ENCODE data around the gene SHROOM4. TPM values are rescaled to one million over a fixed set of nuclear protein-coding genes. Genes with fewer than 3 reads are reported as not detected.

SHROOM4 gene
- total RNA-seq, 3 donors from 2014 or later = 6.9 to 13.8 (median 12.5) TPM

DNA sequence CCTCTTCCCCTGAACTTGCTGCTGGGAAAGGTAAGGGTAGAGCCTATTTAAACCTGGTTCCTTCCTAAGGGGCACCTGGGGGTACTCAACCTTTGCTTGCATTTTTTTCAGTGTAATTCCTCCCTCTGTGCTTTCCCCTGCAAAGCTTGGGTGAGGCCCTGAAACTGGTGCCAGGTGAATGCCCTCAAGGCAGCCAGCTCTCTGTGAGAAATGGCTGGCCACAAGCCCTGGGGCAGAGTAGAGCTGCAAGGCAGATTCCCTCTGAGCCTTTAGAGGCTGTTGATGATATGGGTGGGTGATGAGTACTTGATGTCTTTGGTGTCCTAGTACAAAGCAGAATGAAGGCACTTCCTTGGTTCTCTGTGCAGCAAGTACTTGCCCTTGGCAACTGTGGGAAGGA lies 217.9 kb downstream of the SHROOM4 start:
- intact Hi-C loops (cut with DNase I; ENCODE audit: low total_unique reads) = no loop called here
- no peak for DNase-seq (ENCODE audit: low spot score in 2 of 2)
- Histone ChIP-seq H3K9me3 (no peaks in the 10 kb centered on the region), H3K4me3 (no peak overlapping the region), H3K36me3 (no peaks in the 10 kb centered on the region), H3K27ac (no peak overlapping the region), H3K4me1 (no peaks in the 10 kb centered on the region), H3K27me3 (peaks cover 0 to 21% of the 10 kb centered on the region in 2 donors)
- TF ChIP-seq POLR2AphosphoS5 (IDR thresholded peaks at IDR 0.05) = no peak
- no peak for TF ChIP-seq POLR2A (IDR thresholded peaks at IDR 0.05)
- TF ChIP-seq, protein P1, sequence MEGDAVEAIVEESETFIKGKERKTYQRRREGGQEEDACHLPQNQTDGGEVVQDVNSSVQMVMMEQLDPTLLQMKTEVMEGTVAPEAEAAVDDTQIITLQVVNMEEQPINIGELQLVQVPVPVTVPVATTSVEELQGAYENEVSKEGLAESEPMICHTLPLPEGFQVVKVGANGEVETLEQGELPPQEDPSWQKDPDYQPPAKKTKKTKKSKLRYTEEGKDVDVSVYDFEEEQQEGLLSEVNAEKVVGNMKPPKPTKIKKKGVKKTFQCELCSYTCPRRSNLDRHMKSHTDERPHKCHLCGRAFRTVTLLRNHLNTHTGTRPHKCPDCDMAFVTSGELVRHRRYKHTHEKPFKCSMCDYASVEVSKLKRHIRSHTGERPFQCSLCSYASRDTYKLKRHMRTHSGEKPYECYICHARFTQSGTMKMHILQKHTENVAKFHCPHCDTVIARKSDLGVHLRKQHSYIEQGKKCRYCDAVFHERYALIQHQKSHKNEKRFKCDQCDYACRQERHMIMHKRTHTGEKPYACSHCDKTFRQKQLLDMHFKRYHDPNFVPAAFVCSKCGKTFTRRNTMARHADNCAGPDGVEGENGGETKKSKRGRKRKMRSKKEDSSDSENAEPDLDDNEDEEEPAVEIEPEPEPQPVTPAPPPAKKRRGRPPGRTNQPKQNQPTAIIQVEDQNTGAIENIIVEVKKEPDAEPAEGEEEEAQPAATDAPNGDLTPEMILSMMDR (IDR thresholded peaks at IDR 0.05) = no peak

DNA sequence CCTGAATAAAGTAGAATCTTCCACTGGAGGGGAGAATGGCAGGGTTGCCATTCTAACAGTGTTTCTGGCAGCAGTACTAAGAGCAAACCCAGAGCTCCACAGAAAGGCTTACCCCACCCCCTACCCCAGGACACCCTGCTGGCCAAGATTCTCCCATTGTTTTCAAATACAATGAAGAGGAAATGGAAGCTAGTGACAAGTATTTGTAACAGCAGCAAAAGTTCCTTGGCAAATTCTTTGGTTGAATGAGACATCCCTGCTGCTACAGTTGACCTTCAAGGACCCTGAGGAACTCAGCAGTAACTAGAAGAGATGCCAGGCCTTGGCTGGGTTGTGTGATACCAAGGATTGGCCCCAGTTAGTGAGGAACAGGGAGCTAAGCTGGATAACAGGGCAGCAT lies 219.2 kb downstream of the SHROOM4 start:
- Histone ChIP-seq H3K36me3 (no peaks in the 10 kb centered on the region), H3K4me1 (no peaks in the 10 kb centered on the region), H3K4me3 (no peak overlapping the region), H3K27ac (peak overlapping the region in 1 of 2 donors; percentile 14), H3K27me3 (peaks cover 0 to 18% of the 10 kb centered on the region in 2 donors), H3K9me3 (no peaks in the 10 kb centered on the region)
- TF ChIP-seq POLR2A (IDR thresholded peaks at IDR 0.05) (no peak), POLR2AphosphoS5 (IDR thresholded peaks at IDR 0.05) (no peak)
- TF ChIP-seq, protein P1 (IDR thresholded peaks at IDR 0.05) = no peak
- intact Hi-C loops (cut with DNase I; ENCODE audit: low total_unique reads) = no loop called here
- DNase-seq (ENCODE audit: low spot score in 2 of 2) = no peak

DNA sequence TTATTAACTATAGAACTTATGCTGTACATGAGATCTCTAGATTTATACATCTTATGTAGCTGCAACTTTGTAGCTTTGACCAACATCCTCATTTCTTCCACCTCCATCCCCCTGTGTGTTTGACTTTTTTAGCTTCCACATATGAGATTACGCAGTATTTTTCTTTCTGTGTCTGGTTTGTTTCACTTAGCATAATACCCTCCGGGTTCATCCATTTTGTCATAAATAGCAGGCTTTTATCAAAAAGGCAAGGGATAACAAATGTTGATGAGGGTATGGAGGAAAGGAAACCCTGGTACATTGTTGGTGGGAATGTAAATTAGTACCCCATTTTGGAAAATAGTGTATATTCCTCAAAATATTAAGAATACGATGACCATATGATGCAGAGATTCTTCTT lies 227.0 kb downstream of the SHROOM4 start:
- Histone ChIP-seq H3K4me1 (no peaks in the 10 kb centered on the region), H3K27ac (no peak overlapping the region), H3K36me3 (no peaks in the 10 kb centered on the region), H3K9me3 (peaks cover 0 to 8% of the 10 kb centered on the region in 2 donors), H3K27me3 (peaks cover 0 to 26% of the 10 kb centered on the region in 2 donors), H3K4me3 (no peak overlapping the region)
- DNase-seq (ENCODE audit: low spot score in 2 of 2) = no peak
- TF ChIP-seq, protein P1 (IDR thresholded peaks at IDR 0.05) = no peak
- TF ChIP-seq POLR2AphosphoS5 (IDR thresholded peaks at IDR 0.05) (no peak), POLR2A (IDR thresholded peaks at IDR 0.05) (no peak)
- intact Hi-C loops (cut with DNase I; ENCODE audit: low total_unique reads) = no loop called here

DNA sequence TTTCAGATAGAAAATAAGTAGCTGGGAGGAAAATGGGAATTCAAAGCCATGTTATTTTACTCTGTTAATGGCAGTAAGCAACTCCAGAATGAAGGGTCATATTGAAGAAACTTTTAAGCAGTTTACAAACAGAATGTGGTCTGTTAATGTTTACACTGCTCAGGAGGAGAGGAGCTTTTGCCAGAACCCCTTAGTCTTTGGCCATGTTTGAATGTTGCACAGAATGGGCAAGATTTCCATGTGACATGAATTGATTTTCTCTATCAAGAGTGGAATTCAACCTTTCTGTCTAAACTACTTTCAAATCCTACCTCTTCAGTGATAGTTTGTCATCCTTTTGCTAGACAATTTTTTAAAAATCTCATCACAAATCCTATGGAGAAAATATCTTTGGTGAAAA lies 227.6 kb downstream of the SHROOM4 start:
- peaks cover 0 to 26% of the 10 kb centered on the region in 2 donors for H3K27me3 ChIP-seq
- peaks cover 0 to 8% of the 10 kb centered on the region in 2 donors for H3K9me3 ChIP-seq
- H3K4me3 ChIP-seq = no peak overlapping the region
- no peaks in the 10 kb centered on the region for H3K4me1 ChIP-seq
- intact Hi-C loops (cut with DNase I; ENCODE audit: low total_unique reads) = no loop called here
- DNase-seq (ENCODE audit: low spot score in 2 of 2) = no peak
- TF ChIP-seq, protein P1 (IDR thresholded peaks at IDR 0.05) = no peak
- TF ChIP-seq POLR2A (IDR thresholded peaks at IDR 0.05) (no peak), POLR2AphosphoS5 (IDR thresholded peaks at IDR 0.05) (no peak)
- H3K36me3 ChIP-seq = no peaks in the 10 kb centered on the region
- no peak overlapping the region for H3K27ac ChIP-seq

DNA sequence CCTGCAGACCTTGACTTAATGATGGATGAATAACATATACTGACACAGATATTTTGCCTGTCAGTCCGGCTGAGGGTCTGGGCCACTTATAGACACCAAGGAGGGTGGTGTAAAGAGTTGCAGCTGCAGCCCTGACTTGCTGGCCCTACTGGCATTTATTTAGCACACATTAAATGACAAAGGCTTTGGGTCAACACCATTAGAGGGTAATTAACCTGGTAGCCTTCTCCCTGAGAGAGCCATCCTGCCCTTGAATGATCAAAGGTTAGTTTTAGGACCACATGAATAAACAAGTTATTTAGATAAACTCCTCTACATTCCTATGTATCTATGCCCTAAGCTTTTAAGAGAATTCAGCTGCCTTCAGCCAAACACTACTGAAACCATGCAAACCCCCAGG lies 232.6 kb downstream of the SHROOM4 start:
- TF ChIP-seq POLR2AphosphoS5 (IDR thresholded peaks at IDR 0.05) = no peak
- TF ChIP-seq POLR2A (IDR thresholded peaks at IDR 0.05) = no peak
- TF ChIP-seq, protein P1 (IDR thresholded peaks at IDR 0.05) = no peak
- intact Hi-C loops (cut with DNase I; ENCODE audit: low total_unique reads) = no loop called here

More for the DNA sequence above, 232.6 kb downstream of the SHROOM4 start:
- Histone ChIP-seq H3K27me3 (peaks cover 0 to 41% of the 10 kb centered on the region in 2 donors), H3K4me3 (no peak overlapping the region), H3K27ac (no peak overlapping the region), H3K4me1 (no peaks in the 10 kb centered on the region), H3K36me3 (no peaks in the 10 kb centered on the region), H3K9me3 (peaks cover 0 to 8% of the 10 kb centered on the region in 2 donors)
- no peak for DNase-seq (ENCODE audit: low spot score in 2 of 2)

Measured in breast epithelium (tissue), 4 donors.